OCI-LY1 (cell line): ENCODE results near the gene SELENOV.

Experiments
- H2AFZ ChIP-seq: fragments of 200-600 bp; sonication (generic), shearing (Covaris generic); 2 replicates; pipeline ENCODE4 v1.6.0; 2014; ENCODE audit warnings: antibody characterized with exemption, mild to moderate bottlenecking, low read length
- H3F3A ChIP-seq: fragments of 200-600 bp; sonication (generic), shearing (Covaris generic); 2 replicates; pipeline ENCODE4 v1.6.0; 2014; ENCODE audit warnings: mild to moderate bottlenecking, antibody characterized with exemption, low read length, moderate library complexity; ENCODE audit not compliant: insufficient read depth
- H3K27ac ChIP-seq: fragments of 200-600 bp; sonication (generic); 2 replicates; pipeline ENCODE4 v1.5.1; 2014; ENCODE audit warnings: low read length, mixed run types, mild to moderate bottlenecking, low read depth; ENCODE audit not compliant: poor library complexity, severe bottlenecking
- H3K27me3 ChIP-seq: fragments of 200-600 bp; sonication (generic); 2 replicates; pipeline ENCODE4 v1.6.0; 2014; ENCODE audit warnings: antibody characterized with exemption, mild to moderate bottlenecking, low read length, moderate library complexity; ENCODE audit not compliant: insufficient read depth
- H3K36me3 ChIP-seq: fragments of 200-600 bp; sonication (generic); 2 replicates; pipeline ENCODE4 v1.6.1; 2014; ENCODE audit warnings: mild to moderate bottlenecking, antibody characterized with exemption, low read length, moderate library complexity, mixed read lengths; ENCODE audit not compliant: insufficient read depth
- H3K4me1 ChIP-seq: fragments of 200-600 bp; sonication (generic); 2 replicates; pipeline ENCODE4 v1.5.1; 2014; ENCODE audit warnings: mild to moderate bottlenecking, low read length, moderate library complexity; ENCODE audit not compliant: insufficient read depth, severe bottlenecking
- H3K4me2 ChIP-seq: fragments of 200-600 bp; sonication (generic), shearing (Covaris generic); 2 replicates; pipeline ENCODE4 v1.6.1; 2014; ENCODE audit warnings: low read length
- H3K4me3 ChIP-seq: fragments of 200-600 bp; sonication (generic); 2 replicates; pipeline ENCODE4 v1.5.1; 2014; ENCODE audit warnings: low read length, low read depth, mild to moderate bottlenecking, mixed read lengths; ENCODE audit not compliant: poor library complexity, severe bottlenecking
- H3K79me2 ChIP-seq: fragments of 200-600 bp; shearing (Covaris generic); 2 replicates; pipeline ENCODE4 v1.6.1; 2016; ENCODE audit warnings: mixed run types, low read length, mixed read lengths; ENCODE audit not compliant: insufficient read depth
- H3K9ac ChIP-seq: fragments of 200-600 bp; sonication (generic), shearing (Covaris generic); 2 replicates; pipeline ENCODE4 v1.6.1; 2014; ENCODE audit warnings: mild to moderate bottlenecking, low read length, mixed read lengths
- H3K9me2 ChIP-seq: fragments of 200-600 bp; sonication (generic), shearing (Covaris generic); 2 replicates; pipeline ENCODE4 v1.6.1; 2014; ENCODE audit warnings: low read depth, mild to moderate bottlenecking, low read length, mixed read lengths
- H3K9me3 ChIP-seq: fragments of 200-600 bp; shearing (Covaris generic); 2 replicates; pipeline ENCODE4 v1.6.1; 2014; ENCODE audit warnings: low read length, mixed read lengths
- H4K20me1 ChIP-seq: fragments of 200-600 bp; sonication (generic), shearing (Covaris generic); 2 replicates; pipeline ENCODE4 v1.6.0; 2016; ENCODE audit warnings: mild to moderate bottlenecking, low read length; ENCODE audit not compliant: insufficient read depth
- EZH2 ChIP-seq: fragments of 200-600 bp; sonication (generic), shearing (Covaris generic); IDR thresholded peaks from 2 replicates; pipeline ENCODE4 v1.8.0; 2017; ENCODE audit warnings: borderline replicate concordance, mixed run types, mild to moderate bottlenecking, antibody characterized with exemption, low read length, moderate library complexity, mixed read lengths
- TF ChIP-seq, protein P1 (sequence below): fragments of 200-600 bp; sonication (generic), shearing (Covaris generic); IDR thresholded peaks from 2 replicates; pipeline ENCODE4 v1.5.1; 2017; ENCODE audit warnings: mild to moderate bottlenecking, antibody characterized with exemption, low read length, moderate library complexity, mixed read lengths

SELENOV gene

DNA sequence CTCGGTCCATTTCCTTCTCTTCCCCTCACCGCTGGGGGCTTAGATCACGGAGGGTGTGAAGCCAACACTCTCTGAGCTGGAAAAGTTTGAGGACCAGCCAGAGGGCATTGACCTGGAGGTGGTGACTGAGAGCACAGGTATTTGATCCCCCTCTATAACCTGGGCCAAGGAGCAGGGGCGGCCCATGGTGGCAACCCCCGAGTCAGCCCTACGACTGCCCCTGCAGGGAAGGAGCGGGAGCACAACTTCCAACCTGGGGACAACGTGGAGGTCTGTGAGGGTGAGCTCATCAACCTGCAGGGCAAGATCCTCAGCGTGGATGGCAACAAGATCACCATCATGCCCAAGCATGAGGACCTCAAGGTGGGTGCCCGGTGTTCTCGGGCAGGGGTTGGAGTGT, 45.9 kb upstream of the SELENOV start:
- peaks cover 96% of the 10 kb centered on the region for H3K36me3 ChIP-seq
- H3K27me3 ChIP-seq = no peaks in the 10 kb centered on the region
- no peaks in the 10 kb centered on the region for H3F3A ChIP-seq
- H4K20me1 ChIP-seq = no peaks in the 10 kb centered on the region
- H3K79me2 ChIP-seq = no peaks in the 10 kb centered on the region
- no peak overlapping the region for H3K9ac ChIP-seq
- no peak overlapping the region for H2AFZ ChIP-seq
- TF ChIP-seq EZH2 = no peak
- TF ChIP-seq, protein P1, sequence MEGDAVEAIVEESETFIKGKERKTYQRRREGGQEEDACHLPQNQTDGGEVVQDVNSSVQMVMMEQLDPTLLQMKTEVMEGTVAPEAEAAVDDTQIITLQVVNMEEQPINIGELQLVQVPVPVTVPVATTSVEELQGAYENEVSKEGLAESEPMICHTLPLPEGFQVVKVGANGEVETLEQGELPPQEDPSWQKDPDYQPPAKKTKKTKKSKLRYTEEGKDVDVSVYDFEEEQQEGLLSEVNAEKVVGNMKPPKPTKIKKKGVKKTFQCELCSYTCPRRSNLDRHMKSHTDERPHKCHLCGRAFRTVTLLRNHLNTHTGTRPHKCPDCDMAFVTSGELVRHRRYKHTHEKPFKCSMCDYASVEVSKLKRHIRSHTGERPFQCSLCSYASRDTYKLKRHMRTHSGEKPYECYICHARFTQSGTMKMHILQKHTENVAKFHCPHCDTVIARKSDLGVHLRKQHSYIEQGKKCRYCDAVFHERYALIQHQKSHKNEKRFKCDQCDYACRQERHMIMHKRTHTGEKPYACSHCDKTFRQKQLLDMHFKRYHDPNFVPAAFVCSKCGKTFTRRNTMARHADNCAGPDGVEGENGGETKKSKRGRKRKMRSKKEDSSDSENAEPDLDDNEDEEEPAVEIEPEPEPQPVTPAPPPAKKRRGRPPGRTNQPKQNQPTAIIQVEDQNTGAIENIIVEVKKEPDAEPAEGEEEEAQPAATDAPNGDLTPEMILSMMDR = no peak
- no peaks in the 10 kb centered on the region for H3K4me1 ChIP-seq
- H3K4me2 ChIP-seq = no peak overlapping the region
- H3K4me3 ChIP-seq = no peak overlapping the region
- H3K27ac ChIP-seq = no peak overlapping the region
- H3K9me2 ChIP-seq = no peaks in the 10 kb centered on the region
- H3K9me3 ChIP-seq = no peaks in the 10 kb centered on the region

DNA sequence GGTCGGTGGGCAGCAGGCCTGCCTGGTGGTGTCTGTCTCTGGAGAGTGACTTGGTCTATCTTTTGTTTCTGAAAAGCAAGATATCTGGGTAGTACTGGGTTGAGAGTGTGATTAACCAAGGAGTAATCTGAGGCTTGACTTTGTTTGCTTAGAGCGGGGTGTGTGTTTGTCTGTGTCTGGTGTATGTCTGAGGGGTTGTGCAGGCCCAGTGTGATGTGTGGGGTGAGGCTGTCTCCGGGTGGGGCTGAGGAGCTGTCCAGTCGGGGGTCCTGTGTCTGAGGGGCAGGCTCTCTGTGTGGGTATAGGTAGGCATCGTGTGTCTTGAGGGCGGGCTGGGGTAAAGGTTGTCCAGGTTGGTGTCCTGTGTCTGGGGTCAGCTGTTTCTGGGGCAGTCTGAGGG, 45.4 kb upstream of the SELENOV start:
- Histone ChIP-seq H3K36me3 (peaks cover 97% of the 10 kb centered on the region), H4K20me1 (no peaks in the 10 kb centered on the region), H2AFZ (no peak overlapping the region), H3K27ac (no peak overlapping the region), H3K27me3 (no peaks in the 10 kb centered on the region), H3K9me2 (no peaks in the 10 kb centered on the region), H3K9me3 (no peaks in the 10 kb centered on the region), H3K4me1 (no peaks in the 10 kb centered on the region), H3F3A (no peaks in the 10 kb centered on the region), H3K9ac (no peak overlapping the region), H3K79me2 (no peaks in the 10 kb centered on the region), H3K4me2 (no peak overlapping the region), H3K4me3 (no peak overlapping the region)
- TF ChIP-seq, protein P1 = no peak
- TF ChIP-seq EZH2 = no peak

DNA sequence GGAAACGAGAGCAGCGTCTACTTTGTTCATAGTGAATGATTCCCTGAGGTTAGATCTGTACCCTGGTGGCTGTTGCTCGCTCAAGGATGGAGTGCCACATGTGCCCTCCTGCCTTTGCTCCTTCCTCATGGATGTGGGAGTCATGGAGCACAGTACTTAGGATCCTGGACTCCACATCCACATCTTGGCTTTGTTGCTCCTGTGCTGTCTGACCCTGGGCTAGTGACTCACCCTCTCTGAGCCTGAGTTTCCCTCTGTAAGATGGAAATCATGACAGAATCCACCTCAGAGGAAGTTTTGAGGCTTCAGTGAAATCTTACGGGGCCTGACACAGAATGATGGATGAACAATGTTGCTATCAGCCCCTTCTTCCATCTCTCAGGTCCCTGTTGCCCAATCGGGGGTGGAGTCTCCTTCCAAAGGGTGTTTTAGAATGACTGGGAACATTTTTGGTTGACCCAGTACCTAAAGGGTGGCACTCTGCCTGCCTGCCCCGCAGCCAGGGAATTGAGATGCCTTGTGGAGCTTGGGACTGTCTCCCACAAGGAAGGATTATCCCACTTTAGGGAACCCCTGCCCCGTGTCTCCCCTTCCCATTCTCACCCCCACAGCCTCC, 44.1 kb upstream of the SELENOV start:
- H3K9me3 ChIP-seq = no peaks in the 10 kb centered on the region
- no peak overlapping the region for H2AFZ ChIP-seq
- H3K27ac ChIP-seq = no peak overlapping the region
- no peaks in the 10 kb centered on the region for H3K9me2 ChIP-seq
- no peaks in the 10 kb centered on the region for H3K4me1 ChIP-seq
- peaks cover 95% of the 10 kb centered on the region for H3K36me3 ChIP-seq
- no peak for TF ChIP-seq EZH2
- TF ChIP-seq, protein P1 = no peak
- no peaks in the 10 kb centered on the region for H3K79me2 ChIP-seq
- no peaks in the 10 kb centered on the region for H4K20me1 ChIP-seq
- H3K9ac ChIP-seq = no peak overlapping the region
- H3K27me3 ChIP-seq = no peaks in the 10 kb centered on the region
- H3K4me3 ChIP-seq = no peak overlapping the region
- H3K4me2 ChIP-seq = no peak overlapping the region
- H3F3A ChIP-seq = no peaks in the 10 kb centered on the region
